VCaP (cell line): ENCODE results near the gene NUDT13.
"Not testable (repeated sequence)": the region's sequence is repeated elsewhere in the genome, so short reads cannot be mapped to it uniquely, and the experiment has no call there.

ENCODE experiments used
- H3K27ac ChIP-seq: fragments of 450-650 bp; 2 replicates; pipeline ENCODE4 v1.5.1; 2017
- CTCF ChIP-seq: fragments of 450-650 bp; conservative IDR thresholded peaks from 2 replicates; pipeline ENCODE4 v1.5.1; 2017; ENCODE audit warnings: mild to moderate bottlenecking, moderate library complexity

The NUDT13 gene

GRCh38 chr10:73094986-73095480, 15.2 kb upstream of the NUDT13 start:
- no peak for TF ChIP-seq CTCF
- peak overlapping the region; percentile 92 for H3K27ac ChIP-seq

GRCh38 chr10:73095481-73096021, 14.7 kb upstream of the NUDT13 start:
- H3K27ac ChIP-seq: peak overlapping the region; percentile 92
- TF ChIP-seq CTCF: no peak

- no peak for TF ChIP-seq CTCF
- H3K27ac ChIP-seq: peak overlapping the region; percentile 92
These were observed 14.2 kb upstream of the NUDT13 start for GRCh38 chr10:73096041-73096448.

- peak within 1 kb of the TSS; percentile 92 for H3K27ac ChIP-seq
- TF ChIP-seq CTCF: peak; percentile 84
These were observed 13.6 kb upstream of the NUDT13 start, which contains the start of gene P4HA1 for GRCh38 chr10:73096449-73097304. P4HA1 (minus strand) TSS chr10:73096866; CDS start chr10:73074883, 21,983 bp downstream.

GRCh38 chr10:73097305-73097670, 13.0 kb upstream of the NUDT13 start:
- TF ChIP-seq CTCF: no peak
- peak overlapping the region; percentile 92 for H3K27ac ChIP-seq

- H3K27ac ChIP-seq: peak overlapping the region; percentile 92
- TF ChIP-seq CTCF: no peak
These were observed 11.1 kb upstream of the NUDT13 start for GRCh38 chr10:73099141-73099540.

GRCh38 chr10:73106301-73106700, 4.0 kb upstream of the NUDT13 start:
- no peak for TF ChIP-seq CTCF
- no peak overlapping the region for H3K27ac ChIP-seq

GRCh38 chr10:73109248-73109652, 1.0 kb upstream of the NUDT13 start:
- H3K27ac ChIP-seq: not testable (repeated sequence)

- not testable (repeated sequence) for H3K27ac ChIP-seq
These were observed 1.8 kb downstream of the NUDT13 start for GRCh38 chr10:73112032-73112431.
